Subcutaneous adipose tissue (tissue), 4 donors: ENCODE measurements around the gene NEK1. TPM values are rescaled to one million over a fixed set of nuclear protein-coding genes. Genes with fewer than 3 reads are reported as not detected.

Source experiments
- CTCF ChIP-seq: fragments of 450-650 bp; IDR thresholded peaks from one replicate; pipeline ENCODE4 v1.5.1; 2016; ENCODE audit warnings: low read depth, mild to moderate bottlenecking, control low read depth, antibody characterized with exemption, moderate library complexity
- total RNA-seq, 4 donors: library from RNA; depleted of rRNA; stranded (reverse); fragments of >200 nt; gene quantifications; one replicate each; pipeline ENCODE4 v1.1.0, GENCODE V29; 2016

Gene NEK1
- total RNA-seq, 4 donors from 2014 or later = 10.7 to 15.9 (median 14.0) TPM

GRCh38 chr4:169400832-169401231 is 211.6 kb downstream of the NEK1 start:
- TF ChIP-seq CTCF = no peak

GRCh38 chr4:169399976-169400767 is 212.2 kb downstream of the NEK1 start:
- TF ChIP-seq CTCF = no peak

DNA sequence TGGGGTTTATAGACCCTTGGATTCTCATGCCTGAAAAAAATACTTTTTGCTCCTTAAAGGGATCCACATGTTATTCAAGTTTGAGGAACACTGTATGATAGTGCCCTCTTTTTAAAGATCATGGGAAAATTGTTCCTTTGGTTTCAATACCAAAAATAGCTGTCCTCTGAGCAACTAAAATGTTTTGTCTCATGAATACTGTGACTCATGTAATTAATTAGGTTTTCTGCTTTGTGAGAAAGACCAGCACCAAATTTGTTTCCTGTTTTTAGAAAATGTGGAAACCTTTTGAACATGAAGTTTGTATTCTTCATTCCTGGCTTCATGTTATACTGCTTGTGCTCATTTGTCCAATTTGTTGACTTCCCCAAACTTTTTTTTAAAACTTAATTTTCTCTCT is 214.1 kb downstream of the NEK1 start:
- TF ChIP-seq CTCF = no peak

GRCh38 chr4:169397762-169398161 is 214.6 kb downstream of the NEK1 start:
- TF ChIP-seq CTCF = no peak

DNA sequence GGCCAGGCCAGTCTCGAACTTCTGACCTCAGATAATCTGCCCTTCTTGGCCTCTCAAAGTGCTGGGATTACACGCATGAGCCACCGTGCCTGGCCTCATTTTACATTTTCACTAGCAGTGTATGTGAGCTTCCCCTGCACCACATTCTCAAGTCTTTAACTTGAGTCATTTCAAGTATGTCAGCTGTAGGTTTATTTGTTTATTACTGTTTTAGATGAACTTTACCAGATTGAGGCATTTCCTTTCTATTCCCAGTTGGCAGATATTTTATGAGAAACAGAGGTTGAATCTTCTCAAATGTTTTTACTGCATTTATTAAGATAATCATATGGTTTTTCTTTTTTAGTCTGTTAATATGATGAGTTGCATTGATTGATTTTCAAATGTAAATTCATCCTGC is 227.0 kb downstream of the NEK1 start:
- TF ChIP-seq CTCF = no peak

- no peak for TF ChIP-seq CTCF
Observed at GRCh38 chr4:169384779-169385178, 227.6 kb downstream of the NEK1 start.

DNA sequence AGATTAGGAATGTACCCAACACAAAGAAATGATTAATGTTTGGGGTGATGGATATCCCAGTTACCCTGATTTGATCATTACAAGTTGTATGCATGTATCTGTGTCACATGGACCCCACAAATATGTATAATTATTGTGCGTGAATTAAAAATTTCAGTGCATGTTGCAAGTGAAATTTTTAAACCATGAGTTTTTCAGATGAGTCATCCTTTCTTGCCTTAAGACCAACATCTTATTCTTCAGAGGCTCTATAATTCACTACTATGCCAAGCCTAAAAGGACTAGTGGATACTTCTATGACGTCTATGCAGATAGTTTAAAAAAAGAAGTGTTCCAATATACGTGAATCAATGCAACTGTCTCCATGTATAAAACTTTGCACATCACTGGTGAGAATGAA is 228.7 kb downstream of the NEK1 start:
- TF ChIP-seq CTCF = no peak
